OCI-LY7 (cell line): ENCODE measurements around the gene CYB5A.

Experiments used
- CTCF ChIP-seq: fragments of 200-600 bp; sonication (generic); conservative IDR thresholded peaks from 2 replicates; pipeline ENCODE4 v1.5.1; 2014; ENCODE audit warnings: mild to moderate bottlenecking, antibody characterized with exemption, low read length, moderate library complexity, mixed read lengths
- EZH2phosphoT487 ChIP-seq: fragments of 200-600 bp; sonication (generic); IDR thresholded peaks from 2 replicates; pipeline ENCODE4 v1.6.1; 2018; ENCODE audit warnings: low read depth, borderline replicate concordance, mild to moderate bottlenecking, mixed run types, antibody characterized with exemption, low read length, moderate library complexity, mixed read lengths

- no peak for TF ChIP-seq CTCF
- no peak for TF ChIP-seq EZH2phosphoT487
Measured at GRCh38 chr18:74337155-74337911, 45.6 kb upstream of the CYB5A start.
